ENCODE results near the gene GPRC5A.

The GPRC5A gene

GRCh38 chr12:12877781-12878455 is 13.4 kb upstream of the GPRC5A start:
- TF ChIP-seq CTCF (IDR thresholded peaks at IDR 0.05; ENCODE audit: low read length) (no peak), EZH2 (IDR thresholded peaks at IDR 0.05; ENCODE audit: borderline replicate concordance, low read length) (no peak)
- Histone ChIP-seq H3K27me3 (ENCODE audit: insufficient read depth, low read length) (no peaks in the 10 kb centered on the region), H3K27ac (ENCODE audit: low read depth, low read length, poor library complexity, severe bottlenecking) (no peak overlapping the region), H3K4me1 (ENCODE audit: insufficient read depth, low read length, severe bottlenecking) (no peaks in the 10 kb centered on the region), H2AFZ (ENCODE audit: low read length) (no peak overlapping the region), H3K4me2 (ENCODE audit: low read length) (no peak overlapping the region), H3F3A (ENCODE audit: insufficient read depth, low read length) (no peaks in the 10 kb centered on the region), H4K20me1 (ENCODE audit: insufficient read depth, low read length) (no peaks in the 10 kb centered on the region), H3K4me3 (ENCODE audit: low read depth, low read length, poor library complexity, severe bottlenecking) (no peak overlapping the region), H3K9me2 (ENCODE audit: low read depth, low read length) (no peaks in the 10 kb centered on the region), H3K36me3 (ENCODE audit: insufficient read depth, low read length) (no peaks in the 10 kb centered on the region), H3K9me3 (ENCODE audit: low read length) (no peaks in the 10 kb centered on the region), H3K9ac (ENCODE audit: low read length) (no peak overlapping the region), H3K79me2 (ENCODE audit: insufficient read depth, low read length) (no peaks in the 10 kb centered on the region)

- Histone ChIP-seq H3K4me1 (ENCODE audit: insufficient read depth, low read length, severe bottlenecking) (no peaks in the 10 kb centered on the region), H3K27ac (ENCODE audit: low read depth, low read length, poor library complexity, severe bottlenecking) (no peak overlapping the region), H3K4me3 (ENCODE audit: low read depth, low read length, poor library complexity, severe bottlenecking) (no peak overlapping the region), H3F3A (ENCODE audit: insufficient read depth, low read length) (no peaks in the 10 kb centered on the region), H3K79me2 (ENCODE audit: insufficient read depth, low read length) (no peaks in the 10 kb centered on the region), H3K9ac (ENCODE audit: low read length) (no peak overlapping the region), H3K36me3 (ENCODE audit: insufficient read depth, low read length) (no peaks in the 10 kb centered on the region), H4K20me1 (ENCODE audit: insufficient read depth, low read length) (no peaks in the 10 kb centered on the region), H3K4me2 (ENCODE audit: low read length) (no peak overlapping the region), H3K9me3 (ENCODE audit: low read length) (no peaks in the 10 kb centered on the region), H3K9me2 (ENCODE audit: low read depth, low read length) (no peaks in the 10 kb centered on the region), H3K27me3 (ENCODE audit: insufficient read depth, low read length) (no peaks in the 10 kb centered on the region), H2AFZ (ENCODE audit: low read length) (no peak overlapping the region)
- TF ChIP-seq EZH2 (IDR thresholded peaks at IDR 0.05; ENCODE audit: borderline replicate concordance, low read length), result no peak
- no peak for TF ChIP-seq CTCF (IDR thresholded peaks at IDR 0.05; ENCODE audit: low read length)
These were observed 10.8 kb upstream of the GPRC5A start for GRCh38 chr12:12880537-12880936.

- Histone ChIP-seq H3K4me2 (ENCODE audit: low read length) (no peak overlapping the region), H3F3A (ENCODE audit: insufficient read depth, low read length) (no peaks in the 10 kb centered on the region), H3K79me2 (ENCODE audit: insufficient read depth, low read length) (no peaks in the 10 kb centered on the region), H3K27ac (ENCODE audit: low read depth, low read length, poor library complexity, severe bottlenecking) (no peak overlapping the region), H4K20me1 (ENCODE audit: insufficient read depth, low read length) (no peaks in the 10 kb centered on the region), H3K9ac (ENCODE audit: low read length) (no peak overlapping the region), H3K36me3 (ENCODE audit: insufficient read depth, low read length) (no peaks in the 10 kb centered on the region), H3K9me3 (ENCODE audit: low read length) (no peaks in the 10 kb centered on the region), H3K4me3 (ENCODE audit: low read depth, low read length, poor library complexity, severe bottlenecking) (no peak overlapping the region), H3K9me2 (ENCODE audit: low read depth, low read length) (no peaks in the 10 kb centered on the region), H3K4me1 (ENCODE audit: insufficient read depth, low read length, severe bottlenecking) (no peaks in the 10 kb centered on the region), H2AFZ (ENCODE audit: low read length) (no peak overlapping the region), H3K27me3 (ENCODE audit: insufficient read depth, low read length) (no peaks in the 10 kb centered on the region)
- no peak for TF ChIP-seq EZH2 (IDR thresholded peaks at IDR 0.05; ENCODE audit: borderline replicate concordance, low read length)
- TF ChIP-seq CTCF (IDR thresholded peaks at IDR 0.05; ENCODE audit: low read length), result no peak
These were observed 10.0 kb upstream of the GPRC5A start for GRCh38 chr12:12881151-12881909.

Data from OCI-LY1 (cell line).